Measurements from ENCODE around the gene VRK1.

- TF ChIP-seq CTCF (IDR thresholded peaks at IDR 0.05; ENCODE audit: low read depth, low read length, missing input control) (no peak), YY1 (IDR thresholded peaks at IDR 0.05) (no peak), TAF1 (conservative IDR thresholded peaks at IDR 0.05) (no peak), MAX (IDR thresholded peaks at IDR 0.05) (no peak), RAD21 (IDR thresholded peaks at IDR 0.05) (no peak), EGR1 (IDR thresholded peaks at IDR 0.05; ENCODE audit: low read depth in 2 of 2) (no peak), JUND (IDR thresholded peaks at IDR 0.05) (no peak), RXRA (IDR thresholded peaks at IDR 0.05) (no peak), NR2F2 (IDR thresholded peaks at IDR 0.05) (no peak), GABPA (IDR thresholded peaks at IDR 0.05 in 1 of 2, conservative IDR thresholded peaks at IDR 0.05 in 1 of 2) (no peak), HNF4G (IDR thresholded peaks at IDR 0.05) (no peak), HNF4A (conservative IDR thresholded peaks at IDR 0.05) (no peak)
- TF ChIP-seq, protein P1, sequence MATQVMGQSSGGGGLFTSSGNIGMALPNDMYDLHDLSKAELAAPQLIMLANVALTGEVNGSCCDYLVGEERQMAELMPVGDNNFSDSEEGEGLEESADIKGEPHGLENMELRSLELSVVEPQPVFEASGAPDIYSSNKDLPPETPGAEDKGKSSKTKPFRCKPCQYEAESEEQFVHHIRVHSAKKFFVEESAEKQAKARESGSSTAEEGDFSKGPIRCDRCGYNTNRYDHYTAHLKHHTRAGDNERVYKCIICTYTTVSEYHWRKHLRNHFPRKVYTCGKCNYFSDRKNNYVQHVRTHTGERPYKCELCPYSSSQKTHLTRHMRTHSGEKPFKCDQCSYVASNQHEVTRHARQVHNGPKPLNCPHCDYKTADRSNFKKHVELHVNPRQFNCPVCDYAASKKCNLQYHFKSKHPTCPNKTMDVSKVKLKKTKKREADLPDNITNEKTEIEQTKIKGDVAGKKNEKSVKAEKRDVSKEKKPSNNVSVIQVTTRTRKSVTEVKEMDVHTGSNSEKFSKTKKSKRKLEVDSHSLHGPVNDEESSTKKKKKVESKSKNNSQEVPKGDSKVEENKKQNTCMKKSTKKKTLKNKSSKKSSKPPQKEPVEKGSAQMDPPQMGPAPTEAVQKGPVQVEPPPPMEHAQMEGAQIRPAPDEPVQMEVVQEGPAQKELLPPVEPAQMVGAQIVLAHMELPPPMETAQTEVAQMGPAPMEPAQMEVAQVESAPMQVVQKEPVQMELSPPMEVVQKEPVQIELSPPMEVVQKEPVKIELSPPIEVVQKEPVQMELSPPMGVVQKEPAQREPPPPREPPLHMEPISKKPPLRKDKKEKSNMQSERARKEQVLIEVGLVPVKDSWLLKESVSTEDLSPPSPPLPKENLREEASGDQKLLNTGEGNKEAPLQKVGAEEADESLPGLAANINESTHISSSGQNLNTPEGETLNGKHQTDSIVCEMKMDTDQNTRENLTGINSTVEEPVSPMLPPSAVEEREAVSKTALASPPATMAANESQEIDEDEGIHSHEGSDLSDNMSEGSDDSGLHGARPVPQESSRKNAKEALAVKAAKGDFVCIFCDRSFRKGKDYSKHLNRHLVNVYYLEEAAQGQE (IDR thresholded peaks at IDR 0.05): no peak
- TF ChIP-seq, protein P2, sequence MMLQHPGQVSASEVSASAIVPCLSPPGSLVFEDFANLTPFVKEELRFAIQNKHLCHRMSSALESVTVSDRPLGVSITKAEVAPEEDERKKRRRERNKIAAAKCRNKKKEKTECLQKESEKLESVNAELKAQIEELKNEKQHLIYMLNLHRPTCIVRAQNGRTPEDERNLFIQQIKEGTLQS (IDR thresholded peaks at IDR 0.05): no peak
These were observed 118.3 kb downstream of the VRK1 start for GRCh38 chr14:96915478-96915877.

All from liver (tissue), 3 donors.